Measurements from ENCODE around the gene HTR2C.

GRCh38 chrX:114924856-114925255 is 341.0 kb downstream of the HTR2C start:
- TF ChIP-seq POLR2A (IDR thresholded peaks at IDR 0.05) = no peak
- TF ChIP-seq CTCF (IDR thresholded peaks at IDR 0.05) = no peak
- TF ChIP-seq POLR2AphosphoS5 (IDR thresholded peaks at IDR 0.05; ENCODE audit: insufficient read depth in 1 of 2, low read depth in 1 of 2) = no peak

Data from vagina (tissue), 2 donors.